Keratinocyte (primary cell): ENCODE results near the gene PRR9. TPM values are rescaled to one million over a fixed set of nuclear protein-coding genes. Genes with fewer than 3 reads are reported as not detected.
"Not testable (repeated sequence)": the region's sequence is repeated elsewhere in the genome, so short reads cannot be mapped to it uniquely, and the experiment has no call there.

Source experiments
- DNase-seq: peaks from one replicate; pipeline ENCODE4 v3.0.0-alpha.2; 2011; ENCODE audit warnings: low read depth, missing footprints, low spot score
- FAIRE-seq: peaks from 2 replicates; lab custom pipeline; 2011; peaks lifted over from hg19 to GRCh38; lab: Jason Lieb, UNC
- H2AFZ ChIP-seq: 2 replicates; pipeline ENCODE4 v1.6.0; 2012; ENCODE audit warnings: low read length, control low read depth, inconsistent platforms; ENCODE audit not compliant: control insufficient read depth
- H3K27ac ChIP-seq: 2 replicates; pipeline ENCODE4 v1.5.1; 2011; ENCODE audit warnings: low read length; ENCODE audit not compliant: control insufficient read depth, insufficient read depth
- H3K27me3 ChIP-seq: 3 replicates; pipeline ENCODE4 v1.6.0; 2011; ENCODE audit warnings: low read length; ENCODE audit not compliant: control insufficient read depth, insufficient read depth; ENCODE audit errors: extremely low read depth
- H3K36me3 ChIP-seq, 2 experiments: 2 replicates in 1 of 2; 3 replicates in 1 of 2; pipeline ENCODE4 v1.5.1; 2011; ENCODE audit warnings: low read length in 2 of 2, mild to moderate bottlenecking in 1 of 2; ENCODE audit not compliant: control insufficient read depth in 2 of 2, insufficient read depth in 2 of 2; ENCODE audit errors: extremely low read depth in 1 of 2
- H3K4me1 ChIP-seq: 3 replicates; pipeline ENCODE4 v1.5.1; 2011; ENCODE audit warnings: low read length; ENCODE audit not compliant: control insufficient read depth, insufficient read depth; ENCODE audit errors: extremely low read depth
- H3K4me2 ChIP-seq: 3 replicates; pipeline ENCODE4 v1.6.0; 2011; ENCODE audit warnings: low read depth, low read length; ENCODE audit not compliant: control insufficient read depth, insufficient read depth; ENCODE audit errors: extremely low read depth
- H3K4me3 ChIP-seq, 3 experiments: fragments of 200-600 bp in 1 of 3; sonication (generic) in 1 of 3; 2 replicates in 2 of 3; 3 replicates in 1 of 3; pipeline ENCODE4 v1.5.1; 2011 to 2016; ENCODE audit warnings: low read length in 3 of 3, mild to moderate bottlenecking in 3 of 3, control low read depth in 2 of 3, inconsistent platforms in 1 of 3, low read depth in 1 of 3, mixed read lengths in 1 of 3, mixed run types in 1 of 3, moderate library complexity in 1 of 3; ENCODE audit not compliant: control insufficient read depth in 2 of 3, insufficient read depth in 2 of 3; ENCODE audit errors: extremely low read depth in 1 of 3
- H3K79me2 ChIP-seq: 2 replicates; pipeline ENCODE4 v1.6.0; 2012; ENCODE audit warnings: low read length; ENCODE audit not compliant: control insufficient read depth, insufficient read depth
- H3K9ac ChIP-seq: 3 replicates; pipeline ENCODE4 v1.6.0; 2011; ENCODE audit warnings: low read length; ENCODE audit not compliant: control insufficient read depth, insufficient read depth; ENCODE audit errors: extremely low read depth
- H3K9me1 ChIP-seq: 3 replicates; pipeline ENCODE4 v1.6.0; 2011; ENCODE audit warnings: low read length; ENCODE audit not compliant: control insufficient read depth, insufficient read depth; ENCODE audit errors: extremely low read depth
- H3K9me3 ChIP-seq: 2 replicates; pipeline ENCODE4 v1.5.1; 2012; ENCODE audit warnings: low read depth, low read length; ENCODE audit not compliant: control insufficient read depth
- H4K20me1 ChIP-seq: 3 replicates; pipeline ENCODE4 v1.6.0; 2011; ENCODE audit warnings: low read length; ENCODE audit not compliant: control insufficient read depth, insufficient read depth; ENCODE audit errors: extremely low read depth
- CTCF ChIP-seq, 3 experiments: IDR thresholded peaks in 1 of 3; conservative IDR thresholded peaks in 1 of 3; optimal IDR thresholded peaks in 1 of 3; 2 replicates in 2 of 3; 3 replicates in 1 of 3; pipeline versions ENCODE3 to v1.5.1; 2011; ENCODE audit warnings: low read length in 3 of 3, mild to moderate bottlenecking in 3 of 3, moderate library complexity in 2 of 3, control low read depth in 1 of 3, inconsistent platforms in 1 of 3; ENCODE audit not compliant: insufficient read depth in 2 of 3; ENCODE audit errors: extremely low read depth in 1 of 3
- EZH2 ChIP-seq: IDR thresholded peaks from one replicate; pipeline ENCODE4 v1.6.1; 2012; ENCODE audit warnings: inconsistent platforms, mild to moderate bottlenecking, low read length, moderate library complexity
- dilution Hi-C: fragments of 300-500 bp; cut with MboI; formaldehyde crosslinking; loops from one replicate; pipeline ENCODE4 v1.7.0; 2020; ENCODE audit warnings: low sequenced_read_pairs; ENCODE audit not compliant: extremely low pct_ligation_motif_present
- polyA plus RNA-seq, 5 experiments: library from polyadenylated mRNA; depleted of rRNA in 3 of 5; stranded (reverse) in 3 of 5; stranded (forward) in 1 of 5; unstranded in 1 of 5; fragments of >200 nt; gene quantifications; 1 replicate in 1 of 5; 2 replicates in 3 of 5; 3 replicates in 1 of 5; pipeline versions ENCODE4 v1.2.1 to v1.2.3, GENCODE V29; 2011 to 2012; ENCODE audit warnings: missing spikeins in 2 of 5, low read depth in 1 of 5, low replicate concordance in 1 of 5

Gene PRR9
- polyA plus RNA-seq, 1 donor (not counting 4 experiments of a cell fraction or from before 2014, with no cell fraction given) = 2.6 TPM

GRCh38 chr1:153228491-153228890 lies 11.1 kb downstream of the PRR9 start:
- dilution Hi-C loops = no loop called here
- TF ChIP-seq CTCF (optimal IDR thresholded peaks at IDR 0.05 in 1 of 3, IDR thresholded peaks at IDR 0.05 in 1 of 3, conservative IDR thresholded peaks at IDR 0.05 in 1 of 3; ENCODE audit: extremely low read depth in 1 of 3, insufficient read depth in 2 of 3, low read length in 3 of 3) = no peak
- no peak for TF ChIP-seq EZH2
- Histone ChIP-seq H3K27ac (no peak overlapping the region), H3K4me3 (no peak overlapping the region), H3K4me1 (no peaks in the 10 kb centered on the region), H2AFZ (no peak overlapping the region), H3K4me2 (no peak overlapping the region), H3K36me3 (no peaks in the 10 kb centered on the region), H3K27me3 (peaks cover 7% of the 10 kb centered on the region), H4K20me1 (no peaks in the 10 kb centered on the region), H3K9me3 (no peaks in the 10 kb centered on the region), H3K9ac (no peak overlapping the region), H3K9me1 (no peaks in the 10 kb centered on the region), H3K79me2 (no peaks in the 10 kb centered on the region)
- DNase-seq (no peak), FAIRE-seq (no peak)

GRCh38 chr1:153229076-153229829 lies 11.9 kb downstream of the PRR9 start:
- H3K36me3 ChIP-seq, H4K20me1 ChIP-seq, H3K9me1 ChIP-seq, H3K4me1 ChIP-seq, H3K4me2 ChIP-seq, H2AFZ ChIP-seq, DNase-seq, H3K79me2 ChIP-seq, dilution Hi-C loops, H3K9me3 ChIP-seq, H3K27ac ChIP-seq, H3K9ac ChIP-seq, H3K27me3 ChIP-seq, H3K4me3 ChIP-seq: not testable (repeated sequence)
- TF ChIP-seq CTCF (optimal IDR thresholded peaks at IDR 0.05 in 1 of 3, IDR thresholded peaks at IDR 0.05 in 1 of 3, conservative IDR thresholded peaks at IDR 0.05 in 1 of 3; ENCODE audit: extremely low read depth in 1 of 3, insufficient read depth in 2 of 3, low read length in 3 of 3) = peak; percentile 46 to 62 (median 53)
- peak; percentile 83 for FAIRE-seq
